ENCODE data around the gene NR4A1. TPM values are rescaled to one million over a fixed set of nuclear protein-coding genes. Genes with fewer than 3 reads are reported as not detected.

NR4A1 gene
- total RNA-seq, 1 experiment from 2014 or later = 90.7 TPM

DNA sequence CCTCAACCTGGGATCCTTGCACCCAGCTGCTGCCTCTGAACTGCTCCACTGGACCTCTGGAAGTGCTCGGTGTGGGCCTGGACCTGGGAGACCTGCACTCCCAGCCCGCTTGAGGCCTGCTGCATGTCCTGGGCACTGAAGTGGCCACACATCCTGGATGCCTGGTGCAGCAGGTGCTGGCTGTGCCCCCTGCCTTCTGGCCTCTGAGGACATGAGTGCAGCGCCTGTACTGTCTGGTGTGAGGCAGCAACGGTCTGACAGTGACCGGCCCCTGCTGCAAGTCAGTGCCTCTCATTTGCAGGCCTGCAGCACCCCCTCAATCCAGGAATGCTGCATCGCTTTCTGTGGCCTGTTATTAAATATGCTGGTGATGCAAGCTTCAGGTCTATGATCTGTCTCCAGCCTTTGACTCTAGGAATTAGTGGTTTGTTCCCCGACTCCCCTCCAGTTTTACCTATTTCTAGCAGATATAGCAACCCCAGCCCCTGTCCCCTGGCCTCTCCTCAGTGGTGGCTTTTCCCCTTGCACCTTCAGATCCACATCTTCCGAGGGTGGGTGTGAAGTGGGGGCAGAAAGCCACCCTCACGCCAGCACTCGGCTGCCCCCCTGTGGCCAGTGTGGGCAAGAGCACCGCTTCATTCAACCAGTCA lies 31.9 kb downstream of the NR4A1 start:
- Histone ChIP-seq H3K9me2 (replicated peaks; ENCODE audit: low read length) (no peaks in the 10 kb centered on the region), H3K27ac (ENCODE audit: low read length) (no peak overlapping the region), H4K20me1 (ENCODE audit: low read length) (no peaks in the 10 kb centered on the region), H3K4me2 (ENCODE audit: low read length) (no peak overlapping the region), H3K4me3 (ENCODE audit: low read length) (no peak overlapping the region), H3K4me1 (ENCODE audit: insufficient read depth, low read length) (no peaks in the 10 kb centered on the region), H3F3A (ENCODE audit: low read length, unreplicated experiment) (no peaks in the 10 kb centered on the region), H3K9ac (ENCODE audit: low read length) (no peak overlapping the region), H3K9me3 (ENCODE audit: low read length) (no peaks in the 10 kb centered on the region), H2AFZ (ENCODE audit: low read length) (no peak overlapping the region), H3K36me3 (ENCODE audit: low read depth, low read length) (peaks cover 2% of the 10 kb centered on the region; the same call in 1 of the 2 replicates), H3K27me3 (ENCODE audit: low read length) (no peaks in the 10 kb centered on the region), H3K79me2 (ENCODE audit: low read length) (peaks cover 1% of the 10 kb centered on the region; the same call in 1 of the 2 replicates)
- POLR2A ChIA-PET (ENCODE audit: unreplicated experiment) = no interaction called here
- DNase-seq = peak; percentile 65
- CTCF ChIA-PET = interaction anchor here (1.0 to 3.4 kb wide), 5 partner anchors 12 to 79 kb away, joined by 3 to 28 read pairs (median 4); partner anchors contain the start of gene NR4A1
- TF ChIP-seq, protein P1, sequence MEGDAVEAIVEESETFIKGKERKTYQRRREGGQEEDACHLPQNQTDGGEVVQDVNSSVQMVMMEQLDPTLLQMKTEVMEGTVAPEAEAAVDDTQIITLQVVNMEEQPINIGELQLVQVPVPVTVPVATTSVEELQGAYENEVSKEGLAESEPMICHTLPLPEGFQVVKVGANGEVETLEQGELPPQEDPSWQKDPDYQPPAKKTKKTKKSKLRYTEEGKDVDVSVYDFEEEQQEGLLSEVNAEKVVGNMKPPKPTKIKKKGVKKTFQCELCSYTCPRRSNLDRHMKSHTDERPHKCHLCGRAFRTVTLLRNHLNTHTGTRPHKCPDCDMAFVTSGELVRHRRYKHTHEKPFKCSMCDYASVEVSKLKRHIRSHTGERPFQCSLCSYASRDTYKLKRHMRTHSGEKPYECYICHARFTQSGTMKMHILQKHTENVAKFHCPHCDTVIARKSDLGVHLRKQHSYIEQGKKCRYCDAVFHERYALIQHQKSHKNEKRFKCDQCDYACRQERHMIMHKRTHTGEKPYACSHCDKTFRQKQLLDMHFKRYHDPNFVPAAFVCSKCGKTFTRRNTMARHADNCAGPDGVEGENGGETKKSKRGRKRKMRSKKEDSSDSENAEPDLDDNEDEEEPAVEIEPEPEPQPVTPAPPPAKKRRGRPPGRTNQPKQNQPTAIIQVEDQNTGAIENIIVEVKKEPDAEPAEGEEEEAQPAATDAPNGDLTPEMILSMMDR (conservative IDR thresholded peaks at IDR 0.05; ENCODE audit: low read depth, low read length) = peak; percentile 98
- no peak for TF ChIP-seq EZH2 (IDR thresholded peaks at IDR 0.05; ENCODE audit: low read length, unreplicated experiment)
- intact Hi-C loops (cut with micrococcal nuclease) = loop anchor here (1.0 to 5.0 kb wide), 2 partner anchors 34 to 58 kb away; no protein-coding TSS in a partner anchor
- ATAC-seq = peak; percentile 62
- BruUV-seq (replicated peaks) = no TSS peak

DNA sequence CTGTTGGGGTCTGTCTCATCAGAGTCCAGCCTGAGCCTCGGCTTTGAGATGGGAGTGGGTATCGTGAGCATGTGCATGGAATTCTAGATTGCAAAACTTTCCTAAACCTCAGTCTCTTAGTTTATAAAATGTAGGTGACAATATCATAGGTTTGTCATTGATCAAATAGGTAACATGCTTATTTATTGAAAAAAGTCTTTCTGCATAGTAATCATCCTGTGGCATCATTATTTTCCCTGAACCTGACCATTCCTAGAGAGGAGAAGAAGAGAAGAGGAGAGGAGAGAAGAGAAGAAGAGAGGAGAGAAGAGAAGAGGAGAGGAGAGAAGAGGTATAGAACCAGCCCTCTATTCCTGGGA lies 32.4 kb downstream of the NR4A1 start:
- intact Hi-C loops (cut with micrococcal nuclease) = loop anchor here (1.0 to 5.0 kb wide), 2 partner anchors 34 to 58 kb away; no protein-coding TSS in a partner anchor
- no peak for ATAC-seq
- POLR2A ChIA-PET (ENCODE audit: unreplicated experiment) = no interaction called here
- no peaks in the 10 kb centered on the region for H3K79me2 ChIP-seq (ENCODE audit: low read length)
- no peak overlapping the region for H3K27ac ChIP-seq (ENCODE audit: low read length)
- H3K4me3 ChIP-seq (ENCODE audit: low read length) = no peak overlapping the region
- H3K36me3 ChIP-seq (ENCODE audit: low read depth, low read length) = no peaks in the 10 kb centered on the region; the same call in 1 of the 2 replicates
- no peaks in the 10 kb centered on the region for H3K27me3 ChIP-seq (ENCODE audit: low read length)
- no peaks in the 10 kb centered on the region for H4K20me1 ChIP-seq (ENCODE audit: low read length)
- H3K4me1 ChIP-seq (ENCODE audit: insufficient read depth, low read length) = no peaks in the 10 kb centered on the region
- no peak for DNase-seq
- H3K9ac ChIP-seq (ENCODE audit: low read length) = no peak overlapping the region
- H3K9me3 ChIP-seq (ENCODE audit: low read length) = no peaks in the 10 kb centered on the region
- no peak overlapping the region for H2AFZ ChIP-seq (ENCODE audit: low read length)
- TF ChIP-seq, protein P1 (conservative IDR thresholded peaks at IDR 0.05; ENCODE audit: low read depth, low read length) = 0 out of 2 replicates have a peak, but pooled peaks have one; percentile 37
- TF ChIP-seq EZH2 (IDR thresholded peaks at IDR 0.05; ENCODE audit: low read length, unreplicated experiment) = no peak
- no peak overlapping the region for H3K4me2 ChIP-seq (ENCODE audit: low read length)
- H3F3A ChIP-seq (ENCODE audit: low read length, unreplicated experiment) = no peaks in the 10 kb centered on the region
- no peaks in the 10 kb centered on the region for H3K9me2 ChIP-seq (replicated peaks; ENCODE audit: low read length)
- BruUV-seq (replicated peaks) = no TSS peak
- CTCF ChIA-PET = interaction anchor here (1.5 to 3.4 kb wide), 2 partner anchors 32 to 58 kb away, joined by 8 to 28 read pairs; partner anchors contain the start of gene NR4A1

DNA sequence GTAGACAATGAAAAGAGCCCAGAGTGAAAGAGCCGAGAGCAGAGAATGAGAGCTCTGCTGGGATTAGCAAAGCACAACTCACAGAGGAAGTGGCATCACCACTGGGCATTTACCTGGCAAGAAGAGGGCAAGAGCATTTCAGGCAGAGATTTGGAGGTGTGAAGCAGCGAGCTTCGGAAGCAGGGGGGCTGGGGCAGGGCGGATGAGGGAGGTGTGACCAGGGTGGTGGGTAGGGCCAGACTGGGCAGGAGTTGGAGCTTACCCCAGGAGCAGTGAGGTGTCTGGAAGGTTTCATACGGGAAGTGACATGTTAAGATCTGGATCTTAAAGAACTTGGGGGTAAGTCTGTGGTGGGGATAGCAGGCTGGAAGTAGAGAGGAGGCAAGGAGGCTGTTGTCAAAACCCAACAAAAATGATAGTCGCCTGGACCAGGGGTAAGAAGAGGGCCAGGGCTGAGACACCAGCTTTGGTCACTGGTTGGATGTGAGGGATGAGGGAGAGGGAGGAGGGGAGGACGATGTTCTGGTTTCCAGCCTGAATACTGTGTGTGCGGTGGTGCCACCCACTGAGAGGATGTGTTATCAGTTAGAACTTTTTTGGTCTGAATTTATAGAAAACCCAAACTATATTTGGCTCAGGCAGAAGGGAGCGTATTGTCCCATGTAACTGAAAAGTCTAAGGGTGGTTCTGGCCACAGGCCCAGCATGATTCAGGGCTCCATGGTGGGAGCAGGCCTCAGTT lies 33.4 kb downstream of the NR4A1 start:
- no peak overlapping the region for H3K4me3 ChIP-seq (ENCODE audit: low read length)
- CTCF ChIA-PET = interaction anchor here (0.7 to 1.0 kb wide), 2 partner anchors 55 to 59 kb away, joined by 4 to 7 read pairs; no protein-coding TSS in a partner anchor
- no peak overlapping the region for H2AFZ ChIP-seq (ENCODE audit: low read length)
- no peaks in the 10 kb centered on the region for H3K27me3 ChIP-seq (ENCODE audit: low read length)
- POLR2A ChIA-PET (ENCODE audit: unreplicated experiment) = interaction anchor here (0.6 kb wide), 1 partner anchor 23 kb away, joined by 3 read pairs; no protein-coding TSS in a partner anchor
- H3K36me3 ChIP-seq (ENCODE audit: low read depth, low read length) = no peaks in the 10 kb centered on the region
- no TSS peak for BruUV-seq (replicated peaks)
- ATAC-seq (no peak), DNase-seq (no peak)
- TF ChIP-seq, protein P1 (conservative IDR thresholded peaks at IDR 0.05; ENCODE audit: low read depth, low read length) = no peak
- no peak for TF ChIP-seq EZH2 (IDR thresholded peaks at IDR 0.05; ENCODE audit: low read length, unreplicated experiment)
- H4K20me1 ChIP-seq (ENCODE audit: low read length) = no peaks in the 10 kb centered on the region
- H3K9ac ChIP-seq (ENCODE audit: low read length) = no peak overlapping the region
- no peak overlapping the region for H3K27ac ChIP-seq (ENCODE audit: low read length)
- no peaks in the 10 kb centered on the region for H3F3A ChIP-seq (ENCODE audit: low read length, unreplicated experiment)
- no peaks in the 10 kb centered on the region for H3K79me2 ChIP-seq (ENCODE audit: low read length)
- H3K4me2 ChIP-seq (ENCODE audit: low read length) = no peak overlapping the region
- H3K9me3 ChIP-seq (ENCODE audit: low read length) = no peaks in the 10 kb centered on the region
- H3K9me2 ChIP-seq (replicated peaks; ENCODE audit: low read length) = no peaks in the 10 kb centered on the region
- intact Hi-C loops (cut with micrococcal nuclease) = loop anchor here (5.0 kb wide), 1 partner anchor 33 kb away; no protein-coding TSS in a partner anchor
- H3K4me1 ChIP-seq (ENCODE audit: insufficient read depth, low read length) = no peaks in the 10 kb centered on the region
